Measurements from ENCODE around the gene ABLIM3.

The ABLIM3 gene

DNA sequence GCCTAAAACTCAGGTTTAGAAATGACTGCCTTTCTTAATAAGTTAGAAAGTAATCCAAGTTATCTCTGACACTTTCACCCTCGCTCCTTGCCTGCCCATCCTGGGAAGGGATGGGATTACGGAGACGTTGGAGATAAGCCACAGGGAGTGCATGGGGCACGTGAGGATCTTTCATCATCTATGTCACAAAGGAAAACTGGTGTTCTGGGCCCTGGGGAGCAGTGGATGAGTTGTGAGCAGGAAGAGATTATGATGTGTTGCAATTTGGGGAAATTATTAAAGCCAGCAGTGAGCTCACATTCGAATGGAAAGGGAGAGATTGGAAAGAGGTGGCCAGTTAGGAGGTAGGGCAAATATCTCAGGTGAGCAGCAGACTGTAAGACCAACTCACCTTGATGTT is 143.2 kb downstream of the ABLIM3 start:
- DNase-seq = no peak

DNA sequence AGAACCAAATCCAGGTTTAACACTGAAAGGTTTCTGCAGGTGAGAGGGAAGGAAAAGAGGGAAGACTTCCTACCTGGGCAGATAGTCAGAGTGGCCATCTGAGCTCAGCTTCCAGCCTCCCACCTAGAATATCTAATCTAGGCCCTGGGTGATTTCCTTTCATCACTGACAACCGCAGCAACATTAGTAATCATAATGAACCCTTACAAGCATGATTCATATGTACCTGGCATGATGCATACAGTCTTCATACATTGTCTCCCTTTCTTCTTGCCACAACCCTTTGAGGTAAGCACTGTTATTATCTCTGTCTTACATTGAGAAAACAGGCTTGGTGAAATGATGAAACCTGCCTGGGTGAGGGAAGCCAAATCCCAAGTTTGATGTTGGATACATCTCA is 143.9 kb downstream of the ABLIM3 start:
- DNase-seq = no peak

DNA sequence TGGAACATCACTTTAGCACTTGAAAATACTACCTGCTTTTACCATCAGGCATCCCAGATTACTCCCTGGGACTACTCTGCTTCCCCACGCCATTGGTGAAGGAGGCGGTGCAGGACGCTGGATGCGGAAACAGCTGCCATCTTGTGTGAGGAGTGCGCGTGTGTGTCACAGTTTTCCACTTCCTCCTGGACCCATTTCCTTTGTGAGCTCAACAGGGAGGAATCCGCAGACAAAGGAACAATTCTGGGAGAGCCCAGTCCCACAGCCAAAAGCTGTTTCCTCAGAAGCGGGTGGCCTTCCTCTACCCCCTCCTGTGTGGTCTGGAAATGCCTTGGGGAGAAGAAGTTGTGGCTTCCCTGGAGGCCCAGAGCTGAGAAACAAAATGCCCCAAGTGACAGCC is 147.1 kb downstream of the ABLIM3 start:
- DNase-seq = no peak

DNA sequence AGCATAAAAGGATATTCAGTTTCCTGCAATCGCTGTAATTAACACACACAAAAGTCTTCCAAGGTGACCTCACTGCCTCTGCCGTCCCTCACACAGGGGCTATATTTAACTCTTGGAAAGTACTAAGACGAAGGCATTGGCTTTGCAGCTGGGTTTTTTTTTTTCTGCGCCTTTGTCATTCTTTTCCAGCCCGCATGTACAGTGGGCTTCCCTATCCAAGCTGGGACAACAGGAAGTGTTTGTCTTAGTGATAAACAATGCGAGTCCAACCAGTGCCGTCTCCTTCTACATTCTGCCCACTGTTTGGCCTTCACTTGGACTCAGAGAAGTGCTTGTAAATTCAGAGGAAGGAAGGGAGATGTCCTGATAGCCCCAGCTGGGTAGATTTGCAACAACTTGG is 148.0 kb downstream of the ABLIM3 start:
- no peak for DNase-seq

DNA sequence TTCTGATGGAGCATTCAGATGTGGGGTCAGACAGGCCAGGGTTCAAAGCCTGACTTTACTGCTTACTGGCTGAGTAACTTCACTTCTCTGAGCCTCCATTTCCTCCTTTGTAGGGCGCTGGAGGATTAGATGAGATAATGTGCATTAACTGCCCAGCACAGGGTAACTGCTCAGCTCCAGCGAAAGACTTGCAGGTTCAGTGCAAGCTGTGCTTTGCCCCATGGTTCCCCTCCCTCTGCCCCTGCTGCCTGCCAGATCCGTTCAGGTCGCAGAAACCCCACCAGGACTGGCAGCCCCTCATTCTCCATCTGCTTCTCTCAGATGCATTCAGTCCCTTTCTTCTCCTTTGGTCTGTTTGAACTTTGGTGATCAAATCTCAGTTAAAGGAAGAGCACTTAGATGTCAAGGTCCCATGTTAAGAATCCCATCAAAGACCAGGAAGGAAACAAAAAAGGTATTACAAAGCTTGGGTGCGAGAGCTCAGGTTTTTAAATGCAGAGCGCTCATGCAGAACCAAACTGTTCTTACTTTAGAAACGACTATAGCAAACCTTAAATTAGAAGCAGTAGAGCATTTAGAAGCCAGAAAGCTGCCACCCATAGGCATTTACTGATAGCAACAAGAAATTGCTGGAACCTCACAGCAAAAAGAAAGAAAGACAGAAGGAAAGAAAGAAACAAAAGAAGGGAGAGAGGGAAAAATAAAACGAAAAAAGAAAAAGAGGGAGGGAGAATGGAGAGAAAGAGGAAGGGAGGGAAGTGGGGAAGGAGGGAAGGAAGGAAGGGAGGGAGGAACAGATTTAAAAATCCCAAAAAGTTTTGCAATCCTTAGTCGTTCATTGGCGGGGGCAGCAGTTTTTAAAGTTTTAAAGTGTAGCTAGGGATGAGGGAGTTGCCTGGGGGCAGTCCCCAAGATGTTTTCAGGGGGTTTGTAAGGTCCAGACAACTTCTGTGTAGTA is 153.9 kb downstream of the ABLIM3 start:
- DNase-seq = no peak

DNA sequence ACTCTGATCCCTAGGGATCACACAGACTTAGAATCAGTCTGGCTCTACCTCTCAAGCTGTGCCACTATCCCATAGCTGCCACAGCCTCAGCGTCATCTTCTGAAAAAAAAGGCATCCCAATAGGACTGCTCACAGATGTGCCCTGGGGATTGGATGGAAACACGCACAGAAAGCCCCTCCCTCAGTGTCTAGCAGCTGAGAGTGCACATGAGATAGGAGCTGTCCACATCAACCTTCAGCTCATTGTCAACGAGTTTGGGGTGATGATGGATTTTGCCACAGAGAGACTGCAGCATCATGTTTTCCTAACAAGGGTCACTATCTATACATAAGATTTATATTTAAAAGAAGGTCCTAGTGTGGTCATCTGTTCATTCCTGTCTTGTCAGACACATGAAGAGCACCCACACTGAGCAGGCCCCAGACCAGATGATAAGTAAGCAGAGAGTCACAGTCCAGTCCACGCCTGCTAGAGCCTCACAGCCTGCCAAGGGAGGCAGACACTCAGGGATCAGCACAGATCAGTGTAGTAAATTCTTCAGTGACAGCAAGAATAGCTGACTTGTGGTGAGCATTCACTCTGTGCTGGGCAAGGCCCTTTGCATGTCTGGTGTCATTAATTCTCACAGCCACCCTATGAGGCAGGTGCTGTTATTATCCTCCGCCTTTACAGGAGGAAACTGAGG is 156.2 kb downstream of the ABLIM3 start:
- no peak for DNase-seq

DNA sequence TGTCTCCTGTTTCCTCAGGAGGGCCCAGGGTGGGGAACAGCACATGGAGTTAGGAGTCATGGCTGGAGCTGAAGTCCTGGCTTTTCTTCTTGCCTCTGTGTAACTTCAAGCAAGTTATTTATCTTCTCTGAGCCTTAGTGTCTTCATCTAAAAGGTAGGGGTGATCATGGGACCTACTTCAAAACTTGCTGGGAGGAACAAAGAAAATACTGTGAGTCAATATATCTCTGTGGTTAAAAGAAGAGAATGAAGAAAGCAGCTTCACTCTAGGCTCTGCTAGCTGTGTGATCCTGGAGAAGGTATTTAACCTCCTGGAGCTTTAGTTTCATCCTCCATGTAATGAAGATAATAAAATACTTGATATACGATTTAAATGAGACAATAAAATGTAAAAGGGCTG is 156.9 kb downstream of the ABLIM3 start:
- DNase-seq = no peak

DNA sequence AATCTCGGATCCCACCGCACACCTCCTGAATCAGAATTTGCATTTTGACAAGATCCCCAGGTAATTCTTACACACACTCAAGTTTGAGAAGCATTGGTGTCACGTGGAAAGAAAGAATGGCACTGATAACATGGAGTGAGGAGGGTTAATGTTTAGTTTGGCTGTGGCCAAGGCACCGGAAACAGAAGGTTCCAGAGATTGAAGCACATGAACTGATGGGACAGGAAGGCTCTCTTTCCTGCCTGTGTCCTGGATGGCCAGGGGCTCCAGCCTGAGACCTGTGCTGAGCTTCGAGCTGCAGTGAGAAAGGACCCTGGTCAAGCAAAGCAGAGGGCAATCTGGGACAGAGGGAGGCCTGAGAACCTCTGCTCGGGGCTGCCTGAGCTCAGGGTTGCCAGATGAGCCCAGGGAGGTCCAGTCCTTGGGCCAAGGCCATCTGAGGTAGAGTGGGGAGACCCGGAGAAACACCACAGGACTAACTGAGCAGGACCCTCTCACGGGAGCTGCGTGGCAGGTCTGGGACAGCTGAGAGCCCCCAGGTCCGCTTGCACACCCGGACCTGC is 157.6 kb downstream of the ABLIM3 start:
- DNase-seq = no peak

DNA sequence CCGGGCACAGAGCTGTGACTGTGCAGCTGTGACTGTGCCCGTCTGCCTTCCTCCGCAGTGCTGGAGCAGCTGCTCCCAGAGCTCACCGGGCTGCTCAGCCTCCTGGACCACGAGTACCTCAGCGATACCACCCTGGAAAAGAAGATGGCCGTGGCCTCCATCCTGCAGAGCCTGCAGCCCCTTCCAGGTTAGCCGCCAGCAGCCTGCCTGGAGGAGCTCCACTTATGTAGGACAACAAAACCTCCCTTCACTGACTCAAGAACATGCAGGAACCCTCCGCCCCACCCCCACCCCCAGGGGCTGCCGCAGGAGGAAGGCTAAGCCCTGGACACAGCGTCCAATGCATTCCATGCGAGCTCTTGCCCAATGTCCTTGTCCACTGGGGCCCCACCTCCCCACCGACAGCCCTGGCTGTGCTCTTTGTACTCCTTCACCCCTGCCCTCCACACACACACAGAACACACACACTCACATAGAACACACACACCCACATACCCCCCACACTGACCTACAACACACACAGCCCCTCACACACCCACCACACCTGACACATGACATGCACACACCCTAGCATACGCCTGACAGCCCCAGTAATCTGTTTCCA is 158.3 kb downstream of the ABLIM3 start:
- DNase-seq = no peak

DNA sequence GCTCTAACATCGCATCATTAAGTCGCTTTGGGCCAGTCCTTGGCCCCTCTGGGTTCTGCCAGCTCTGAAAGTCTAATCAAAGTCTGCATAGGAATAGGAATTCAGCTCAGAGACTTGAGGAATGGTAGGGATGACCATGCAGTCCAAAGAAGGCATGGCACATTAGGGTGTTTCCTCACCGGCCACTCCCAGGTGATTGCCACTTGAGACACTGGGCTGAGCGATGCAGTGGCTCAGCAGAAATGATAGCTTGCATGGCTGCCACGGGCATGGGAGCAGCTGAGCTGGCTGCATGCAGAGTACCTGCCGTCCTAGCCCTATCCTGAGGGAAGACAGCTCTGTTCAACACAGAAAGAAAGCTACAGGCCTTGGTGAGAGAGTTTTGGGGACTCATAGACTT is 159.1 kb downstream of the ABLIM3 start:
- no peak for DNase-seq

DNA sequence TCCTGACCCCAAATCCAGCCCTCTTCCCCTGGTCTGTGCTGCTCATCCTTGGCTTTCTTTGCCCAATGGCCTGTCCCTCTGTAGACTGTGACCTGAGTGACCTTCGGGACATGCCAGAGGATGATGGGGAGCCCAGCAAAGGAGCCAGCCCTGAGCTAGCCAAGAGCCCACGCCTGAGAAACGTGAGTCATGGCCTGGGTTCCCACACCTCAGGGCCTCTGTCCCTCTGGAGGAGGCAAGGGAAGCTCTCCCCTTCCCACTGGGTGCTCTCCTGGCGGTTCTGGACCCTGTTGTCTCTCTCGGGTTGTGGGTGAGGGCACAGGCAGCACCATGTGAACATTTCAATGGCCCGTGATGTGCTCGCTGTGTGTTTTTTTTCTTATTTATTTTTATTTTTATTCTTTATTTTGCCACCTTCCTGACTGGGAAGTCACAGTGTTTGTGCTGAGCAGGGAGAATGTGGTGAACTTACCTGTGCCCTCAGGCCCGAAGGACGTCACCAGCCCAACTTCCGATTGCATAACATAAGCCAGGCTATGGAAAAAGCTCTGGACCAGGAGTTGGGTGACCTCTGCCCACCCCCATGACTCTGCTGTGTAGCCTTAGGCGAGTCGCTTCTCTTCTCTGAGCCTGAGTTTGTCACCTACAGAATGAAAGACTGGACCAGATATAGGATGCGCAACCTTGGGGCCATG is 159.9 kb downstream of the ABLIM3 start:
- no peak for DNase-seq

DNA sequence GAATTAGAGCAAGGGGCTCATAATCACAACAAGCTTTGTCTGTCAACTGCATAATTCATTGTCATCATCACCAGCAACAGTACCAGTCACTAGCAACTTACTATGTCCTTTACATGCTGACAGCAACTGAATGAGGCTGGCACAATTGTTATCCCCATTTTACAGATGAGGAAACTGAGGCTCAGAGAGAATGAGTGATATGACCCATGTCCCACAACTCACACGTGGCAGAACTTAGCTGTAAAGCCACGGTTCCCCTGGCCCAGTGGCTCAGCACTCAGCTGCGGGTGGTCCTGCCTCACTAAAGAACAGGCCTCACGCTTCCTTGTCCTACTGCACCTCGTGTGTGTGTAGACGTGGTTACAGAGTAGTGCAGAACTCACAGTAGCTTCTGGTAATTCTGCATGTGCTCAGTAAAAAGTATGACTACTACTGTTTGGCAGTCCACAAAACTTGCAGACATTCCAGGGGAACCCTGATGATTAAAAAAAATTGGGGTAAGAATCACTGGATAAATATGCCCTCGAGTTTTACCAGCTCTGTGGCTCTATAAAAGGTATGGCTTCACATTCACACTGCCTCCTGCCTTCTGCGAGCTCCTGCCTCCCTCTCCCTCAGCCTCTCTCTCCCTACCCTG is 160.6 kb downstream of the ABLIM3 start:
- no peak for DNase-seq

DNA sequence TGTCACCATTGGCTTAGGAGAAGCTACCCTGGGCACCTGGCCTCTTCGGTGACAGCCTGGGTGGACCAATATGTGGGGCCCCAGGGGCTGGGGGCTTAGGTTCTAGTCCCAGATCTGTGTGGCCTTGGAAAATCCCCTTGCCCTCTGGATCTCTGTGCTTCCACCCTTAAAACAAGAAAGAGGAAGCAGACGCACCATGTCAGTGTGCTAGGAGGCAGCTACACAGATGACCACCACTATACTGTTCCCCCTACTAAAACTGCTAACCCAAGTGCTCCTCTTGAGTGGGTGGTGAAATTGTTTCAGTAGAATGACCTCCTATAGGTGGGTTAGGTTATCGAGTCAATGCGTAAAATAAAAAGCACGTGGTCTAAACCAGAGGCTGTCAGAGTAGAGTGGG is 161.3 kb downstream of the ABLIM3 start:
- DNase-seq = no peak

DNA sequence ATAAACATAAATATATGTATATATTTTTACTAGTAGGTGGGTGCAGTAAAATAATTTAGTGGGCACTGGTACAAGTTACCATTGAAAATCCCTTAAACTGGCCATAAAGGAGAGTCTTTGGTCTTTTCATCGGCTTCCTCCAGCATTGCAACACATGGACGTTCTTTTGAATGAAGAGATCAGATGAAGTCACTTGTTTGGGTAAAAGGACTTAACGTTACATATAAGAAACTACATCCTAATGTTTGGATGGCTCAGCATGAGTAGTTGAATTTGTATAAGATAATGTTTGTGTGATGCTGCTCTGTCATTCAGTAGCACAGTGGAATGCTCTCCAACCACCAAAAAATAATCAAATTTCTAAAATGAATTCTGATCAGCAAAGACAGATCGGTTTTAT is 161.9 kb downstream of the ABLIM3 start:
- DNase-seq = no peak

DNA sequence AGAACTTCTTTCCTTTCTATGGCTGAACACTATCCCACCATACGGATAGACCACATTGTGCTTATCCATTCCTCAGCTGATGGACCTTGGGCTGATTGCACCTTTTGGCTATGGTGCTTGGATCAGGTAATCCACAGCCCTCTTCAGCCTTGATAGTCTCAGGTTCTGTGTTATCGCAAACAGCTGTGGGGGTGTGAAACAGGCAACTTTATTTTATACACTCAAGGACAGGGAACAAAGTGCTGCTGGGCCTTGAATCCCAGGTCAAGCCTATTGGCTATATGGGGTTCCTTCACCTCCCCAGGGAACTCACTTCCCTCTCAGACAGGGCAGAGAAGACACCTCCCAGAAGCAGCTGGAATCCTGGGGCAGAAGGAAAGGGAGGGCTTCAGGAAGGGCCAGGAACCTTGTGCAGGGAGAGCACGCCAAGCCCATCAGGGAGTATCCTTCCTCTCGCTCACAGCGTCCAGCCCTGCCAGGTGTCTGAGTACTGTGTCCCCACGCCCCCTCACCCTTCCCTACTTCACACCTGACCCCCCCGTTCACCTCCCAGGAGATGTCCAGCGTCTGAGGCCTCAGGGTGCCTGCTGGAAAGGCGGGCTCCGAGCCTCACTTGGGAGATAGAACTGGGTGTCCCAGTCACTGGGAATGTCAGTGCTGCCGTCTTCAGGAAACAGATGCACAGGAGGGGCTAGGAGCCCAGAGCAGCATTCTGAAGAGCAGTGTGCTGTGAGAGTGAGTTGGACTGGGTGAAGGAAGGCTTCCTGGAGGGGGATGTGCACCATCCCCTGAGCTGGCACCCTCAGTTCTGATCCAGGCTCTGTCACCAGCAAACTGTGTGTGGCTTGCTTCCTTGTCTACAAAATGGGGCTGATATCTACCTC is 163.1 kb downstream of the ABLIM3 start:
- DNase-seq = no peak

DNA sequence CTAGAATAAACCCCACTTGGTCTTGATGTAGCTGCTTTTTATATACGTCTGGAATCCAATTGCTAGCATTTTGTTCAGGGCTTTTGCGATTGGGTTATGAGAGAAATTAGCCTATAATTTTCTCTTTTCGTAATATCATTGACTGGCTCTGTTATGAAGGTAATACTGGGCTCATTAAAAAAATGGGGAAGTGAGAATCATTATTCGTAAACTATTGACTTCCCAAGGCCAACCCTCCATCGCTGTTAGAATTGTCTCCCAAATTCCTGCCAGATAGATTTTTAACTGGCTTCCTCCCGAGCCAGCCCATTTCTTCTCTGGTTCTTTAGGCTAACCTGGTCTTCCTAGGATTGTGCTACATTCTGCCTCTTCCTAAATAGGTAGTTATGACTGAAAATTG is 168.1 kb downstream of the ABLIM3 start:
- no peak for DNase-seq

All from NCI-H2107 (cell line).